H1 (cell line): ENCODE results near the gene KCNH6. TPM values are rescaled to one million over a fixed set of nuclear protein-coding genes. Genes with fewer than 3 reads are reported as not detected.

ENCODE experiments used
- CTCF ChIA-PET: fragments of 300-600 bp; sonication (Branson Sonifier 250); formaldehyde crosslinking; loops from one replicate; lab custom pipeline; 2021; ENCODE audit not compliant: partially characterized antibody; lab: Charles Lee
- POLR2A ChIA-PET: fragments of 300-600 bp; sonication (Branson Sonifier 250); formaldehyde crosslinking; loops from one replicate; lab custom pipeline; 2021; ENCODE audit warnings: inconsistent platforms; ENCODE audit not compliant: partially characterized antibody; lab: Charles Lee
- DNase-seq, 2 experiments: peaks; one replicate each; pipeline versions ENCODE4 v3.0.0 to v3.0.0-alpha.2; 2010 to 2022; ENCODE audit warnings: low spot score in 2 of 2, low read depth in 1 of 2, mixed read lengths in 1 of 2
- FAIRE-seq: peaks from 2 replicates; lab custom pipeline; 2011; peaks lifted over from hg19 to GRCh38; lab: Jason Lieb, UNC
- H2AFZ ChIP-seq: 2 replicates; pipeline ENCODE4 v1.8.1; 2012; ENCODE audit warnings: low read length, inconsistent platforms
- H2AK5ac ChIP-seq: 2 replicates; pipeline ENCODE4 v1.6.1; 2013; ENCODE audit warnings: low read depth, low read length
- H2BK120ac ChIP-seq: replicated peaks from 2 replicates; pipeline ENCODE3; 2013; ENCODE audit warnings: low read depth, low read length, inconsistent platforms
- H2BK12ac ChIP-seq: 2 replicates; pipeline ENCODE4 v1.6.1; 2013; ENCODE audit warnings: low read depth, low read length
- H2BK15ac ChIP-seq: 2 replicates; pipeline ENCODE4 v1.6.1; 2013; ENCODE audit warnings: low read length
- H2BK20ac ChIP-seq: 2 replicates; pipeline ENCODE4 v1.6.1; 2013; ENCODE audit warnings: low read length
- H2BK5ac ChIP-seq: 2 replicates; pipeline ENCODE4 v1.6.1; 2013; ENCODE audit warnings: low read depth, low read length
- H3K14ac ChIP-seq: 2 replicates; pipeline ENCODE4 v1.6.1; 2013; ENCODE audit warnings: inconsistent platforms; ENCODE audit not compliant: insufficient read length
- H3K18ac ChIP-seq: 2 replicates; pipeline ENCODE4 v1.6.1; 2013; ENCODE audit warnings: low read length; ENCODE audit errors: extremely low read depth
- H3K23ac ChIP-seq: 2 replicates; pipeline ENCODE4 v1.6.1; 2013; ENCODE audit warnings: inconsistent platforms; ENCODE audit not compliant: insufficient read length
- H3K23me2 ChIP-seq: 2 replicates; pipeline ENCODE4 v1.6.1; 2013; ENCODE audit warnings: low read depth, low read length
- H3K27ac ChIP-seq: 2 replicates; pipeline ENCODE4 v1.6.1; 2011; ENCODE audit warnings: low read depth, low read length, inconsistent platforms
- H3K27me3 ChIP-seq, 4 experiments: replicated peaks in 1 of 4; 1 replicate in 1 of 4; 2 replicates in 3 of 4; pipeline versions ENCODE4 v1.6.1 to v1.8.1; 2011 to 2013; ENCODE audit warnings: low read length in 3 of 4, mild to moderate bottlenecking in 3 of 4, inconsistent platforms in 2 of 4, mixed read lengths in 2 of 4, moderate library complexity in 1 of 4; ENCODE audit not compliant: control insufficient read depth in 3 of 4, insufficient read depth in 3 of 4; ENCODE audit errors: extremely low read depth in 1 of 4
- H3K36me3 ChIP-seq, 4 experiments: 2 replicates each; pipeline versions ENCODE4 v1.6.1 to v1.8.1; 2011 to 2013; ENCODE audit warnings: mild to moderate bottlenecking in 4 of 4, low read length in 3 of 4, moderate library complexity in 2 of 4, control low read depth in 1 of 4, inconsistent platforms in 1 of 4; ENCODE audit not compliant: insufficient read depth in 4 of 4, control insufficient read depth in 2 of 4
- H3K4ac ChIP-seq: replicated peaks from 2 replicates; pipeline ENCODE3; 2013; ENCODE audit warnings: low read length, low read depth, mixed read lengths, inconsistent platforms; ENCODE audit not compliant: insufficient read length
- H3K4me1 ChIP-seq, 4 experiments: replicated peaks in 1 of 4; 1 replicate in 1 of 4; 2 replicates in 3 of 4; pipeline versions ENCODE4 v1.6.1 to v1.8.1; 2011 to 2013; ENCODE audit warnings: low read length in 3 of 4, inconsistent platforms in 2 of 4, mixed read lengths in 1 of 4; ENCODE audit not compliant: insufficient read depth in 4 of 4, control insufficient read depth in 3 of 4
- H3K4me2 ChIP-seq, 2 experiments: 2 replicates each; pipeline versions ENCODE4 v1.6.1 to v1.8.1; 2011 to 2013; ENCODE audit warnings: low read depth in 2 of 2, low read length in 2 of 2, control low read depth in 1 of 2, inconsistent platforms in 1 of 2, mild to moderate bottlenecking in 1 of 2; ENCODE audit not compliant: insufficient read depth in 1 of 2
- H3K4me3 ChIP-seq, 4 experiments: fragments of 200-600, 300-600 bp in 1 of 4; sonication (generic), shearing (Covaris generic), sonication (Bioruptor Twin) in 1 of 4; 2 replicates each; pipeline versions ENCODE4 v1.5.1 to v1.8.1; 2011 to 2016; ENCODE audit warnings: low read length in 4 of 4, low read depth in 3 of 4, control low read depth in 2 of 4, inconsistent platforms in 2 of 4, mild to moderate bottlenecking in 2 of 4, mixed read lengths in 1 of 4, moderate library complexity in 1 of 4; ENCODE audit not compliant: insufficient read depth in 2 of 4; ENCODE audit errors: extremely low read depth in 1 of 4
- H3K56ac ChIP-seq: replicated peaks from 2 replicates; pipeline ENCODE3; 2013; ENCODE audit warnings: low read depth, mild to moderate bottlenecking, mixed read lengths, low read length, inconsistent platforms; ENCODE audit not compliant: insufficient read length
- H3K79me1 ChIP-seq: 2 replicates; pipeline ENCODE4 v1.6.1; 2013; ENCODE audit warnings: low read depth, low read length, control low read depth
- H3K79me2 ChIP-seq, 2 experiments: 2 replicates each; pipeline versions ENCODE4 v1.6.1 to v1.8.1; 2012 to 2013; ENCODE audit warnings: low read length in 2 of 2, mild to moderate bottlenecking in 2 of 2, inconsistent platforms in 1 of 2; ENCODE audit not compliant: insufficient read depth in 2 of 2, control insufficient read depth in 1 of 2
- H3K9ac ChIP-seq, 4 experiments: replicated peaks in 1 of 4; 1 replicate in 1 of 4; 2 replicates in 3 of 4; pipeline versions ENCODE4 v1.6.1 to v1.8.1; 2011 to 2013; ENCODE audit warnings: low read depth in 3 of 4, low read length in 3 of 4, control low read depth in 2 of 4, mild to moderate bottlenecking in 2 of 4, moderate library complexity in 2 of 4, inconsistent platforms in 1 of 4; ENCODE audit errors: extremely low read depth in 1 of 4
- H3K9me3 ChIP-seq, 2 experiments: 2 replicates each; pipeline versions ENCODE4 v1.6.1 to v1.8.1; 2012 to 2013; ENCODE audit warnings: mild to moderate bottlenecking in 2 of 2, moderate library complexity in 2 of 2, control low read depth in 1 of 2, inconsistent platforms in 1 of 2, low read depth in 1 of 2, low read length in 1 of 2, mixed read lengths in 1 of 2; ENCODE audit not compliant: insufficient read depth in 2 of 2
- H4K20me1 ChIP-seq, 2 experiments: replicated peaks in 1 of 2; 2 replicates each; pipeline versions ENCODE3 to v1.8.1; 2011 to 2013; ENCODE audit warnings: inconsistent platforms in 2 of 2, low read length in 2 of 2, mild to moderate bottlenecking in 1 of 2; ENCODE audit not compliant: insufficient read depth in 2 of 2, control insufficient read depth in 1 of 2
- H4K5ac ChIP-seq: 2 replicates; pipeline ENCODE4 v1.6.1; 2013; ENCODE audit warnings: low read length, low read depth, mixed read lengths, inconsistent platforms; ENCODE audit not compliant: insufficient read length
- H4K8ac ChIP-seq: 2 replicates; pipeline ENCODE4 v1.8.0; 2013; ENCODE audit warnings: mild to moderate bottlenecking, moderate library complexity, low read length, inconsistent platforms; ENCODE audit not compliant: insufficient read depth; ENCODE audit errors: extremely low read depth
- H4K91ac ChIP-seq: replicated peaks from 2 replicates; pipeline ENCODE3; 2013; ENCODE audit warnings: low read length, mixed read lengths, inconsistent platforms; ENCODE audit not compliant: insufficient read length
- BCL11A ChIP-seq, 2 experiments: IDR thresholded peaks; one replicate each; pipeline ENCODE4 v1.6.1; 2011; ENCODE audit warnings: low read depth in 2 of 2, low read length in 2 of 2, mild to moderate bottlenecking in 2 of 2
- CBX5 ChIP-seq: fragments of 300-800, 300-1000 bp; sonication (generic); IDR thresholded peaks from 2 replicates; pipeline ENCODE4 v1.7.1; 2016; ENCODE audit warnings: antibody characterized with exemption, low read length, low read depth
- FOSL1 ChIP-seq: IDR thresholded peaks from 2 replicates; pipeline ENCODE4 v1.6.1; 2011; ENCODE audit warnings: mild to moderate bottlenecking, low read depth, low read length, moderate library complexity; ENCODE audit not compliant: insufficient read depth
- POLR2A ChIP-seq, 2 experiments: IDR thresholded peaks; 1 replicate in 1 of 2; 2 replicates in 1 of 2; pipeline ENCODE4 v1.6.1; 2011; ENCODE audit warnings: low read depth in 2 of 2, low read length in 2 of 2, mild to moderate bottlenecking in 2 of 2; ENCODE audit errors: control extremely low read depth in 1 of 2
- RBBP5 ChIP-seq: IDR thresholded peaks from 2 replicates; pipeline ENCODE4 v1.7.1; 2012; ENCODE audit warnings: low read depth, mild to moderate bottlenecking, inconsistent platforms, low read length, moderate library complexity, borderline replicate concordance
- SIN3A ChIP-seq, 2 experiments: IDR thresholded peaks in 1 of 2; conservative IDR thresholded peaks in 1 of 2; 2 replicates each; pipeline ENCODE4 v1.6.1; 2011 to 2012; ENCODE audit warnings: low read length in 2 of 2, improper control_type of control experiment in 1 of 2, low read depth in 1 of 2, mild to moderate bottlenecking in 1 of 2
- SP4 ChIP-seq: IDR thresholded peaks from 2 replicates; pipeline ENCODE4 v1.6.1; 2012; ENCODE audit warnings: low read length, inconsistent platforms
- ZNF274 ChIP-seq: IDR thresholded peaks from 2 replicates; pipeline ENCODE4 v1.7.0; 2012; ENCODE audit warnings: low read length, borderline replicate concordance; ENCODE audit errors: extremely low read depth
- WGBS, 2 experiments: shearing (Covaris generic) in 1 of 2; methylation state at CpG; one replicate each; pipeline versions ENCODE4 v1.1.6 to v1.1.7; 2013 to 2015; ENCODE audit warnings: low lambda C conversion rate in 2 of 2, mixed read lengths in 2 of 2, inconsistent platforms in 1 of 2, low coverage in 1 of 2, missing lambda C conversion rate in 1 of 2; ENCODE audit not compliant: insufficient replicate concordance in 2 of 2, insufficient coverage in 1 of 2, insufficient read length in 1 of 2; ENCODE audit errors: extremely low coverage in 1 of 2, missing lambda C conversion rate in 1 of 2; 5-methylcytosine and 5-hydroxymethylcytosine counted together
- polyA plus RNA-seq, 7 experiments: library from polyadenylated mRNA; depleted of rRNA in 3 of 7; stranded (reverse) in 5 of 7; unstranded in 2 of 7; fragments of >200 nt in 5 of 7; fragments of 200-250 nt in 2 of 7; gene quantifications; 1 replicate in 5 of 7; 2 replicates in 1 of 7; 4 replicates in 1 of 7; pipeline versions ENCODE4 v1.2.1 to v1.2.3, GENCODE V29; 2011 to 2013; ENCODE audit warnings: missing spikeins in 2 of 7, mixed read lengths in 2 of 7
- total RNA-seq: library from RNA; stranded (reverse); fragmentation: NEBNext Ultra II Directional; extraction: Animal tissue kit (Norgen Biotek cat#: 25700); gene quantifications from 2 replicates; pipeline ENCODE4 v1.2.1, GENCODE V29; 2021

The KCNH6 gene
- total and polyA plus RNA-seq, 2 of the 8 experiments (the other 6 are each of a cell fraction or from before 2014, with no cell fraction given): 1.8 to 3.6 TPM

DNA sequence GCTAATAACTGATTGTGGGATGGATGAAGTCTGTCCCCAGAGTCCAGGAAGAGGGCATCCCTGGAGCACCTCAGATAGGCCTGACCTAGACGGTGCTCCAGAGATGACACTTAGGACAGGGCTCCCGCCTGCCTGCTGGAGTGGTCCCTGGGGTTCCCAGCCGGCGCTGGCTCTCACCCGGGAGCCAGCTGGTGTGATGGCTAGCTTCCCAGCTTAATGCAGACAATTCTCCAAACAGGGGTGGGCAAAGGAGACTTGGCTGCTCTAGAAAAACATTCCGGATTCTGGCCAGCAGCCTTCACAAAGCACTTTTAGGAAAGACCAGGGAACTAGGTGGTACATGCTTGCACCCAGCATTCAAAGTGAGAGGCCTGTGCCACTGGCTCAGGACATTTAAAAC lies 27.7 kb upstream of the KCNH6 start:
- H3K9me3 ChIP-seq: no peaks in the 10 kb centered on the region
- H3K23me2 ChIP-seq: no peaks in the 10 kb centered on the region
- H3K14ac ChIP-seq: no peak overlapping the region
- no peak overlapping the region for H3K27ac ChIP-seq
- no peak overlapping the region for H3K56ac ChIP-seq
- H4K8ac ChIP-seq: no peak overlapping the region
- no peak overlapping the region for H3K9ac ChIP-seq
- CTCF ChIA-PET: interaction anchor here (1.4 to 6.6 kb wide), 7 partner anchors 9 to 202 kb away, joined by 3 to 43 read pairs (median 7); no protein-coding TSS in a partner anchor
- peaks cover 0 to 2% of the 10 kb centered on the region in 2 experiments for H4K20me1 ChIP-seq
- no peaks in the 10 kb centered on the region for H3K36me3 ChIP-seq
- H3K4me1 ChIP-seq: peaks cover 0 to 6% (median 1%) of the 10 kb centered on the region in 4 experiments; a peak in 2 of 7 replicates
- no peak overlapping the region for H4K5ac ChIP-seq
- H3K27me3 ChIP-seq: peaks cover 0 to 2% (median 0%) of the 10 kb centered on the region in 4 experiments; a peak in 1 of 7 replicates
- no peak overlapping the region for H3K23ac ChIP-seq
- no peak for TF ChIP-seq BCL11A (IDR thresholded peaks at IDR 0.05; ENCODE audit: low read depth in 2 of 2, low read length in 2 of 2)
- TF ChIP-seq POLR2A (IDR thresholded peaks at IDR 0.05; ENCODE audit: control extremely low read depth in 1 of 2, low read depth in 2 of 2, low read length in 2 of 2): no peak
- TF ChIP-seq ZNF274: no peak
- no peak for TF ChIP-seq FOSL1
- TF ChIP-seq RBBP5: no peak
- no peak for TF ChIP-seq CBX5
- TF ChIP-seq SIN3A (conservative IDR thresholded peaks at IDR 0.05 in 1 of 2, IDR thresholded peaks at IDR 0.05 in 1 of 2; ENCODE audit: low read depth in 1 of 2, low read length in 2 of 2): no peak
- TF ChIP-seq SP4: no peak
- H2BK20ac ChIP-seq: no peak overlapping the region
- H2BK12ac ChIP-seq: no peak overlapping the region
- no peak overlapping the region for H2AK5ac ChIP-seq
- H4K91ac ChIP-seq: no peak overlapping the region
- no peak overlapping the region for H2BK5ac ChIP-seq
- DNase-seq: no peak
- no peak overlapping the region for H3K4me2 ChIP-seq
- H3K4me3 ChIP-seq: no peak overlapping the region
- FAIRE-seq: no peak
- no peak overlapping the region for H2BK15ac ChIP-seq
- H3K18ac ChIP-seq: no peak overlapping the region
- POLR2A ChIA-PET: interaction anchor here (1.8 kb wide), 1 partner anchor 8 kb away, joined by 7 read pairs; no protein-coding TSS in a partner anchor
- no peaks in the 10 kb centered on the region for H3K79me2 ChIP-seq
- no peaks in the 10 kb centered on the region for H3K79me1 ChIP-seq
- H2BK120ac ChIP-seq: no peak overlapping the region
- H2AFZ ChIP-seq: no peak overlapping the region
- 92% methylated on average over 6 of the region's 6 CpGs; no CpG with 5 or more reads in 1 of the 2 experiments for WGBS, 2 experiments
- H3K4ac ChIP-seq: no peak overlapping the region
